Endodermal cell (in vitro differentiated cells): Measurements from ENCODE around the gene ADIG. TPM values are rescaled to one million over a fixed set of nuclear protein-coding genes. Genes with fewer than 3 reads are reported as not detected.
A peak's percentile ranks its signal among the peaks of the same experiment; 100 is the strongest.

Source experiments
- DNase-seq: peaks from one replicate; pipeline ENCODE4 v3.0.0-alpha.2; 2017
- H3K27ac ChIP-seq: 2 replicates; pipeline ENCODE4 v1.5.1; 2013; ENCODE audit warnings: mild to moderate bottlenecking, low read depth, low read length, moderate library complexity
- H3K27me3 ChIP-seq: 2 replicates; pipeline ENCODE4 v1.6.1; 2013; ENCODE audit warnings: mild to moderate bottlenecking, low read length, moderate library complexity; ENCODE audit not compliant: insufficient read depth, control insufficient read depth, poor library complexity, severe bottlenecking
- H3K36me3 ChIP-seq: 2 replicates; pipeline ENCODE4 v1.7.0; 2013; ENCODE audit warnings: mild to moderate bottlenecking, low read length, moderate library complexity; ENCODE audit not compliant: control insufficient read depth, insufficient read depth
- H3K4me1 ChIP-seq: one replicate; pipeline ENCODE4 v1.7.0; 2013; ENCODE audit warnings: low read length; ENCODE audit not compliant: control insufficient read depth, insufficient read depth
- H3K4me3 ChIP-seq: 2 replicates; pipeline ENCODE4 v1.5.1; 2013; ENCODE audit warnings: mild to moderate bottlenecking, low read length, moderate library complexity
- H3K9ac ChIP-seq: 2 replicates; pipeline ENCODE4 v1.6.1; 2013; ENCODE audit warnings: mild to moderate bottlenecking, low read length, moderate library complexity; ENCODE audit not compliant: poor library complexity, severe bottlenecking; ENCODE audit errors: extremely low read depth
- H3K9me3 ChIP-seq: 2 replicates; pipeline ENCODE4 v1.6.1; 2013; ENCODE audit warnings: mild to moderate bottlenecking, low read length, moderate library complexity; ENCODE audit not compliant: control insufficient read depth
- H3K27ac Mint-ChIP-seq: 2 replicates; pipeline ENCODE4 v1.8.0; 2020; ENCODE audit warnings: mixed read lengths
- H3K27me3 Mint-ChIP-seq: 2 replicates; pipeline ENCODE4 v1.8.0; 2021; ENCODE audit warnings: mild to moderate bottlenecking, mixed read lengths; ENCODE audit not compliant: insufficient read depth
- H3K36me3 Mint-ChIP-seq: 2 replicates; pipeline ENCODE4 v1.8.0; 2020; ENCODE audit warnings: low read depth, mixed read lengths
- H3K4me1 Mint-ChIP-seq: 2 replicates; pipeline ENCODE4 v1.8.0; 2020; ENCODE audit warnings: mixed read lengths
- H3K4me3 Mint-ChIP-seq: 2 replicates; pipeline ENCODE4 v1.8.0; 2020; ENCODE audit warnings: mild to moderate bottlenecking, moderate library complexity, mixed read lengths
- H3K9me3 Mint-ChIP-seq: 2 replicates; pipeline ENCODE4 v1.8.0; 2020; ENCODE audit warnings: mild to moderate bottlenecking, mixed read lengths
- WGBS, 2 experiments: methylation state at CpG; one replicate each; pipeline versions ENCODE4 v1.1.5 to v1.1.7; 2013; ENCODE audit warnings: missing lambda C conversion rate in 2 of 2, mixed read lengths in 1 of 2; ENCODE audit not compliant: insufficient coverage in 1 of 2, insufficient read length in 1 of 2; 5-methylcytosine and 5-hydroxymethylcytosine counted together
- total RNA-seq, 2 donors: library from RNA; stranded (reverse); fragmentation: NEBNext Ultra II Directional in 1 of 2; extraction: Animal tissue kit (Norgen Biotek cat#: 25700) in 1 of 2; gene quantifications; 2 replicates in 1 of 2; 3 replicates in 1 of 2; pipeline ENCODE4 v1.2.1, GENCODE V29; 2021
- TF ChIP-seq, protein P1 (sequence below): fragments of 200-600 bp; sonication (generic); conservative IDR thresholded peaks from 2 replicates; pipeline ENCODE4 v1.5.0; 2021; ENCODE audit warnings: antibody characterized with exemption, mild to moderate bottlenecking

The ADIG gene
- total RNA-seq, 2 donors from 2014 or later: not detected

DNA sequence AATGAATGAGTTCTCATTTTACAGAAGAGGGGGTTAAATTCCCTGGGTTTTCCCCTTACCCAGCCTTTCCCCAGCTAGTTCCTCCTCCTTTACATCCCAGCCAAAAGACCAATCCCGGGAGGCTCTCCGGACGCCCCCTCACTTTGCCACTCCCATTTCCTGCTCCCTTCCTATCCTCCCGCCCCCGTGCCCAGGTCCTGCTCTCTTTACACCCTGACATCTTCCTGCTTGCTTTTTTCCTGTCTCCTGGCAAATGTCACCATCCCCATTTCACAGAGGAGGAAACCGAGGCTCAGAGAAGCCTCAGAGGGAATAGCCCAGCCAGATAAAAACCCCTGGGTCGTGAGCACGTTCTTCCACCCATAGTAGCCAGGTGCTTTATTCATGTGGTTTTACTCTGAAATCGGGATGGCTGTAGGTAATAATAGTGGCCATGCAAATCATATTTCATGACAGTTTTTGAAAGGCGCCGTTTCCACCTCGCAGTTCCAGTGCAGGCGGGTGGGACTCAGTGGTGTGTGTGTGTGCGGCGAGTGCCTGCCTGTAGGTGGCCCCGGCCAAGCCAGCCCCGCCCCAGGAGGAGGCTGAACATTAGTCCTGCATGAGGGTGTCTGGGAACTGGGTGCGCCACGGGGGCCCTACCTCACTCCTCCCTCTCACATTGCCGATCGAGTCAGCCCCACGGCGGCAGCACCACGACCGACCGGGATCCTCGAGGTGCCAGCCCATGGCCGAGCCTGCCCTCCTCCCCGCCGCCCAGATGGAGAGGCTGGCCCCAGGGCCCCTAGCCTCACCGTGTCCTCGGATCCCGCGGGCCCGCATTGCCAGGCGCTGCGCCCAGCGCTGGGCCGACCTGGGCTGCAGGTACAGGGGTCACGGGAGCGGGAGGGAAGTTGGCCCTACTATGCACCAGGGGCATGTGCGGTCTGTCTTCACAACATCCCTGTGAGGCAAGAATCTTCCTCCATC lies 20.5 kb downstream of the ADIG start, which contains the start of gene ARHGAP40:
TSS of gene ARHGAP40 (plus strand) at position 594 of the 969 bp plus-strand sequence.
- DNase-seq: peak; percentile 89
- WGBS, 2 experiments: 22 to 40% methylated on average over 30 to 42 of the region's 42 CpGs
- Mint-ChIP-seq H3K27me3 (no peaks in the 10 kb centered on the region), H3K4me1 (peaks cover 57% of the 10 kb centered on the region), H3K9me3 (peaks cover 17% of the 10 kb centered on the region), H3K36me3 (no peaks in the 10 kb centered on the region), H3K4me3 (peak within 1 kb of the TSS; percentile 57), H3K27ac (peak within 1 kb of the TSS; percentile 52)
- no peak within 1 kb of the TSS for H3K27ac ChIP-seq
- H3K36me3 ChIP-seq: no peaks in the 10 kb centered on the region
- peak within 1 kb of the TSS; percentile 35 for H3K9ac ChIP-seq
- H3K4me1 ChIP-seq: peaks cover 9% of the 10 kb centered on the region
- H3K9me3 ChIP-seq: no peaks in the 10 kb centered on the region
- H3K27me3 ChIP-seq: no peaks in the 10 kb centered on the region
- TF ChIP-seq, protein P1, sequence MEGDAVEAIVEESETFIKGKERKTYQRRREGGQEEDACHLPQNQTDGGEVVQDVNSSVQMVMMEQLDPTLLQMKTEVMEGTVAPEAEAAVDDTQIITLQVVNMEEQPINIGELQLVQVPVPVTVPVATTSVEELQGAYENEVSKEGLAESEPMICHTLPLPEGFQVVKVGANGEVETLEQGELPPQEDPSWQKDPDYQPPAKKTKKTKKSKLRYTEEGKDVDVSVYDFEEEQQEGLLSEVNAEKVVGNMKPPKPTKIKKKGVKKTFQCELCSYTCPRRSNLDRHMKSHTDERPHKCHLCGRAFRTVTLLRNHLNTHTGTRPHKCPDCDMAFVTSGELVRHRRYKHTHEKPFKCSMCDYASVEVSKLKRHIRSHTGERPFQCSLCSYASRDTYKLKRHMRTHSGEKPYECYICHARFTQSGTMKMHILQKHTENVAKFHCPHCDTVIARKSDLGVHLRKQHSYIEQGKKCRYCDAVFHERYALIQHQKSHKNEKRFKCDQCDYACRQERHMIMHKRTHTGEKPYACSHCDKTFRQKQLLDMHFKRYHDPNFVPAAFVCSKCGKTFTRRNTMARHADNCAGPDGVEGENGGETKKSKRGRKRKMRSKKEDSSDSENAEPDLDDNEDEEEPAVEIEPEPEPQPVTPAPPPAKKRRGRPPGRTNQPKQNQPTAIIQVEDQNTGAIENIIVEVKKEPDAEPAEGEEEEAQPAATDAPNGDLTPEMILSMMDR: peak; percentile 69
- peak within 1 kb of the TSS; percentile 84 for H3K4me3 ChIP-seq

DNA sequence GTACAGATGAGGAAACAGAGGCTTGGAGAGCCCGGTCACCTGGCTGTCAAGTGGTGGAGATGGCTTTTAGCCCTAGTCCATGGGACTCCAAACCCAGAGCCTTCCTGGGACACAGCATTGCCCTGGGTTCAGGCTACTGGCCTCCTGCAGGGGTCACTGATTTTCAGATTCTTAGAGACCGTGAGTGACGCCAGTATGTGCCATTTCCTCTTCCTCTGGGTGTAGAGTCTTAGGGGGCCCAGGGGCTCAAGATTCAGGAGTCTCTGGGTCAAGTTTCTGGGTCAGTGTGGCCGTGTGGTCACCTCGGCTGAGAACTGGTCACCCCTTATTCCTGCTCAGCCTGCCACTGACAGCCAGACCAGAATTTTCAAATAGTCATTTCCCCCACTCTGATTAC lies 21.2 kb downstream of the ADIG start:
- WGBS, 2 experiments: 66 to 67% methylated on average over 3 to 5 of the region's 5 CpGs
- Histone ChIP-seq H3K9me3 (no peaks in the 10 kb centered on the region), H3K9ac (peak overlapping the region; percentile 35), H3K36me3 (no peaks in the 10 kb centered on the region), H3K4me3 (peak overlapping the region; percentile 84), H3K4me1 (peaks cover 15% of the 10 kb centered on the region), H3K27me3 (no peaks in the 10 kb centered on the region), H3K27ac (no peak overlapping the region)
- Mint-ChIP-seq H3K4me3 (peak overlapping the region; percentile 57), H3K27ac (no peak overlapping the region), H3K36me3 (no peaks in the 10 kb centered on the region), H3K9me3 (peaks cover 12% of the 10 kb centered on the region), H3K4me1 (peaks cover 56% of the 10 kb centered on the region), H3K27me3 (no peaks in the 10 kb centered on the region)
- DNase-seq: peak; percentile 77
- TF ChIP-seq, protein P1: no peak

DNA sequence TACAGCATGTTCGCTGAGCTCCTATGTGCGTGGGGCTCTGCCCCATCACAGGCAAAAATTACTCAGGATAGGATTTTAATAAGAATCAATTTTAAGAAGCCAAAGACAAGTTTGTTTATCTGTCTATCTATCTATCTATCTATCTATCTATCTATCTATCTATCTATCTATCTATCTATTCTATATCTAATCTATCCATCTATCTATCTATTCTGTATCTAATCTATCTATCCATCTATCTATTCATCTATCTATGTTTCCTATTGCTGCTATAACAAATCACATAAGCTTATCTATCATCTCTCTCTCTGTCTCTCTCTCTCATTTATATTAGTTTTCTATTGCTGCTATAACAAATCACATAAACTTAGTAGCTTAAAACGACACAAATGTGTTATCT lies 22.3 kb downstream of the ADIG start:
- H3K27ac Mint-ChIP-seq: no peak overlapping the region
- no peak overlapping the region for H3K9ac ChIP-seq
- peak overlapping the region; percentile 84 for H3K4me3 ChIP-seq

More for the DNA sequence above, 22.3 kb downstream of the ADIG start:
- Histone ChIP-seq H3K27ac (no peak overlapping the region), H3K4me1 (peaks cover 18% of the 10 kb centered on the region), H3K36me3 (no peaks in the 10 kb centered on the region), H3K27me3 (no peaks in the 10 kb centered on the region), H3K9me3 (no peaks in the 10 kb centered on the region)
- no peaks in the 10 kb centered on the region for H3K27me3 Mint-ChIP-seq
- 83 to 85% methylated on average over 2 to 3 of the region's 3 CpGs for WGBS, 2 experiments
- H3K9me3 Mint-ChIP-seq: peaks cover 1% of the 10 kb centered on the region
- H3K4me1 Mint-ChIP-seq: peaks cover 59% of the 10 kb centered on the region
- H3K4me3 Mint-ChIP-seq: peak overlapping the region; percentile 57
- H3K36me3 Mint-ChIP-seq: no peaks in the 10 kb centered on the region
- TF ChIP-seq, protein P1: no peak
- no peak for DNase-seq
